Activated CD8-positive, alpha-beta T cell treated with anti-CD3 and anti-CD28 coated beads for 36 hours (primary cell): ENCODE measurements around the gene SMYD2. TPM values are rescaled to one million over a fixed set of nuclear protein-coding genes. Genes with fewer than 3 reads are reported as not detected.

Source experiments
- ATAC-seq: fragments of 200-7000 bp; cut with Tn5 transposase; one replicate; pipeline ENCODE4 v1.10.0; 2021; ENCODE audit warnings: mild to moderate bottlenecking, moderate library complexity
- CTCF ChIA-PET: fragments of 350-600 bp; sonication (Branson Sonifier 250); formaldehyde crosslinking; loops from one replicate; lab custom pipeline; 2021; ENCODE audit warnings: antibody characterized with exemption; lab: Charles Lee
- POLR2A ChIA-PET: fragments of 350-600 bp; sonication (Branson Sonifier 250); formaldehyde crosslinking; loops from one replicate; lab custom pipeline; 2021; ENCODE audit warnings: antibody characterized with exemption; lab: Charles Lee
- DNase-seq: peaks from one replicate; pipeline ENCODE4 v3.0.0-alpha.2; 2020
- H3K27ac Mint-ChIP-seq: one replicate; pipeline ENCODE4 v1.8.0; 2021; ENCODE audit warnings: mild to moderate bottlenecking, mixed read lengths
- H3K27me3 Mint-ChIP-seq: one replicate; pipeline ENCODE4 v1.8.0; 2021; ENCODE audit warnings: mixed read lengths
- H3K36me3 Mint-ChIP-seq: one replicate; pipeline ENCODE4 v1.8.0; 2021; ENCODE audit warnings: low read depth, mixed read lengths
- H3K4me1 Mint-ChIP-seq: one replicate; pipeline ENCODE4 v1.8.0; 2021; ENCODE audit warnings: low read depth, mixed read lengths
- H3K4me3 Mint-ChIP-seq: one replicate; pipeline ENCODE4 v1.8.0; 2021; ENCODE audit warnings: mild to moderate bottlenecking, moderate library complexity, mixed read lengths
- H3K9me3 Mint-ChIP-seq: one replicate; pipeline ENCODE4 v1.8.0; 2021; ENCODE audit warnings: mixed read lengths
- intact Hi-C: fragments of 100-400 bp; cut with micrococcal nuclease; formaldehyde crosslinking; loops from one replicate; pipeline ENCODE4 v1.10.0; 2022
- total RNA-seq, 2 experiments: library from RNA; stranded (reverse); gene quantifications; one replicate each; pipeline ENCODE4 v1.2.3, GENCODE V29; 2021
- TF ChIP-seq, protein P1 (sequence below): fragments of 200-600 bp; IDR thresholded peaks from one replicate; pipeline ENCODE4 v1.8.0; 2022; ENCODE audit warnings: antibody characterized with exemption, mild to moderate bottlenecking

SMYD2 gene
- total RNA-seq, 2 experiments from 2014 or later = 37.4 to 40.6 TPM

DNA sequence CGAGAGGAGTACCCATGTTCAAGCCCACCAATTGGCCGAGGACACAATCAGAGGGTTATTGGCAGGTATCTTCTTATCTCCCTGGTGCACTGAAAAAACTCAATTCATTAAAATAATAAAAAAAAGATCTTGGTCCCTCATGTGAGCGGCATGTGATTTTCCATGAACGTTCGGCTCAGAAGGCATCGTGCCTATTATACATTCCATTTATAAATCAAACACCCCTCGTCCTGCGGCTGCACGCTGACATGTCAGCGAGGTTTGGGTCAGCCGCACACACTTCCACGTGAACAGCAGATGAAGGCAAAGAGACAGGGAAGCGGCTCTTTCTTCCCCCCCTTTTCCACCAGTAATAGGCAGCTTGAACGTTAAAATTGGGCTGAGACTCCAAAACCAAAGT, 31.3 kb upstream of the SMYD2 start:
- Mint-ChIP-seq H3K27me3 (peaks cover 15% of the 10 kb centered on the region), H3K27ac (no peak overlapping the region), H3K36me3 (no peaks in the 10 kb centered on the region), H3K4me3 (no peak overlapping the region), H3K9me3 (no peaks in the 10 kb centered on the region), H3K4me1 (no peaks in the 10 kb centered on the region)
- CTCF ChIA-PET = interaction anchor here (1.5 to 1.7 kb wide), 2 partner anchors 11 to 83 kb away, joined by 4 to 5 read pairs; no protein-coding TSS in a partner anchor
- TF ChIP-seq, protein P1, sequence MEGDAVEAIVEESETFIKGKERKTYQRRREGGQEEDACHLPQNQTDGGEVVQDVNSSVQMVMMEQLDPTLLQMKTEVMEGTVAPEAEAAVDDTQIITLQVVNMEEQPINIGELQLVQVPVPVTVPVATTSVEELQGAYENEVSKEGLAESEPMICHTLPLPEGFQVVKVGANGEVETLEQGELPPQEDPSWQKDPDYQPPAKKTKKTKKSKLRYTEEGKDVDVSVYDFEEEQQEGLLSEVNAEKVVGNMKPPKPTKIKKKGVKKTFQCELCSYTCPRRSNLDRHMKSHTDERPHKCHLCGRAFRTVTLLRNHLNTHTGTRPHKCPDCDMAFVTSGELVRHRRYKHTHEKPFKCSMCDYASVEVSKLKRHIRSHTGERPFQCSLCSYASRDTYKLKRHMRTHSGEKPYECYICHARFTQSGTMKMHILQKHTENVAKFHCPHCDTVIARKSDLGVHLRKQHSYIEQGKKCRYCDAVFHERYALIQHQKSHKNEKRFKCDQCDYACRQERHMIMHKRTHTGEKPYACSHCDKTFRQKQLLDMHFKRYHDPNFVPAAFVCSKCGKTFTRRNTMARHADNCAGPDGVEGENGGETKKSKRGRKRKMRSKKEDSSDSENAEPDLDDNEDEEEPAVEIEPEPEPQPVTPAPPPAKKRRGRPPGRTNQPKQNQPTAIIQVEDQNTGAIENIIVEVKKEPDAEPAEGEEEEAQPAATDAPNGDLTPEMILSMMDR = no peak
- POLR2A ChIA-PET = no interaction called here
- DNase-seq = no peak
- intact Hi-C loops = no loop called here
- ATAC-seq = no peak

DNA sequence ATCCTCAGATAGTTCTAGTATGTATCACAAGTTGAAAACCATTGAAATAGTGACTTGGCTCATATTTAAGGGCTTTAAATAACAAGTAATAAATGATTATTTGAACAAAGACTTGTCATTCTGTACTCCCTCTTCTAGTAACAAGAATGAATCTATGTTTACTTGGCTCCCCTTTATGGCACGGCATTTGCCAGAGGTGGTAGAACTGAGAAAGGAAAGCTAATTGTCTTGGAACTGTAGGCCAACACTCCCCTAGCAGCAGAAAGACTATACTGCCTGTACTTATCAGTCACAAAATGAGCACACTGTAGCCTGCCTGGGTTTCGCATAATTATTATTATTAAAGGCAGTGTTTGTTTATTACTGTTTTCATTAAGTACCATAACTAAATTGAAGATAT, 29.6 kb upstream of the SMYD2 start:
- no peaks in the 10 kb centered on the region for H3K36me3 Mint-ChIP-seq
- DNase-seq = no peak
- ATAC-seq = no peak
- TF ChIP-seq, protein P1 = no peak
- H3K27ac Mint-ChIP-seq = no peak overlapping the region
- H3K9me3 Mint-ChIP-seq = no peaks in the 10 kb centered on the region
- H3K4me3 Mint-ChIP-seq = no peak overlapping the region
- CTCF ChIA-PET = interaction anchor here (1.2 to 2.2 kb wide), 3 partner anchors 10 to 81 kb away, joined by 4 to 21 read pairs (median 11); no protein-coding TSS in a partner anchor
- POLR2A ChIA-PET = no interaction called here
- intact Hi-C loops = no loop called here
- no peaks in the 10 kb centered on the region for H3K4me1 Mint-ChIP-seq
- H3K27me3 Mint-ChIP-seq = peaks cover 16% of the 10 kb centered on the region

DNA sequence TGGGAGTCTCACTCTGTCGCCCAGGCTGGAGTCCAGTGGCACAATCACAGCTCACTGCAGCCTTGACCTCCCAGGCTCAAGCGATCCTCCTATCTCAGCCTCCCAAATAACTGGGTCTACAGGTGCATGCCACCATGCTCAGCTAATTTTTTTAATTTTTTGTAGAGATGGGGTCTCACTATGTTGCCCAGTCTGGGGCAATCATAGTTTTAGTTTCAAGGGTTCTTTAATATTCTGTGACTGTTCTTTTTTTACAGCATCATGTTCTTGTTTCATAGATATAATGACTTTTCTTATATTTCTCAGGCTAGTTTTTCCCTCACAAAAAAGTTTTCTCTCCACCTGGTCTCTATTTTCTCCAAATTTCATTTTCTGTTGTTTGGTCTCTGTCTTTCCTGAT, 25.4 kb upstream of the SMYD2 start:
- no peaks in the 10 kb centered on the region for H3K36me3 Mint-ChIP-seq
- POLR2A ChIA-PET = no interaction called here
- peaks cover 23% of the 10 kb centered on the region for H3K27me3 Mint-ChIP-seq
- peaks cover 8% of the 10 kb centered on the region for H3K4me1 Mint-ChIP-seq
- CTCF ChIA-PET = interaction anchor here (10.1 kb wide), 1 partner anchor 75 kb away, joined by 505 read pairs; no protein-coding TSS in a partner anchor
- ATAC-seq (no peak), DNase-seq (no peak)
- no peak overlapping the region for H3K4me3 Mint-ChIP-seq
- H3K9me3 Mint-ChIP-seq = no peaks in the 10 kb centered on the region
- H3K27ac Mint-ChIP-seq = no peak overlapping the region
- TF ChIP-seq, protein P1 = no peak
- intact Hi-C loops = no loop called here

DNA sequence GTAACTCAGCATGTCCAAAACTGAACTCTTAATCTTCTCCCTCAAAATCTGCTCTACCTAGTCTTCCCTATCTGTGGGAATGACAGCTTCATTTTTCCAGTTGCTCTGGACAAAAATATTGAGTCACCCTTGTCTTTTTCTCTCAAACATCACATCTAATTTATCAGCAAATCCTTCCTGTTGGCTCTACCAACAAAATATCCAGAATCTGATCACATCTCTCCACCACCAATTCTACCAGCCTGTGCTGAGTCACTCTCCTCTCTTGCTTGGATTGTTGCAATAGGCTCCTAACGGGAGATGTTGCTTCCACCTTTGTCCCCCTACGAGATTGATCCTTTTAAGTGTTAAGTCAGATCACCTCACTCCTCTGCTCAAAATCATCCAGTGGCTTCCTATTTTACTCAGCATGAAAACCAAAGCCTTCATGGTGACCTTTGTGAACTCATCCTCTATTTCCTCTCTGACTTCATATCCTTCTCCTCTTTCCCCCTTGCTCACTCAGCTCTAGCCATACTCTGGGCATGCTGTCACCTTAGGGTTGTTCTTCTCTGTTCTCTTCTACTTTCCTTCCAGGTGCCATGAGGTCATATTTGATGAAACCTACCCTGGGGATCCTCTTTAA, 21.5 kb upstream of the SMYD2 start:
- TF ChIP-seq, protein P1 = no peak
- peaks cover 10% of the 10 kb centered on the region for H3K4me1 Mint-ChIP-seq
- CTCF ChIA-PET = interaction anchor here (1.7 to 10.1 kb wide), 5 partner anchors 18 to 71 kb away, joined by 6 to 505 read pairs (median 18); partner anchors contain the start of gene SMYD2
- peaks cover 46% of the 10 kb centered on the region for H3K27me3 Mint-ChIP-seq
- H3K4me3 Mint-ChIP-seq = no peak overlapping the region
- ATAC-seq (peak; percentile 67), DNase-seq (no peak)
- POLR2A ChIA-PET = no interaction called here
- no peak overlapping the region for H3K27ac Mint-ChIP-seq
- H3K36me3 Mint-ChIP-seq = no peaks in the 10 kb centered on the region
- no peaks in the 10 kb centered on the region for H3K9me3 Mint-ChIP-seq
- intact Hi-C loops = no loop called here

DNA sequence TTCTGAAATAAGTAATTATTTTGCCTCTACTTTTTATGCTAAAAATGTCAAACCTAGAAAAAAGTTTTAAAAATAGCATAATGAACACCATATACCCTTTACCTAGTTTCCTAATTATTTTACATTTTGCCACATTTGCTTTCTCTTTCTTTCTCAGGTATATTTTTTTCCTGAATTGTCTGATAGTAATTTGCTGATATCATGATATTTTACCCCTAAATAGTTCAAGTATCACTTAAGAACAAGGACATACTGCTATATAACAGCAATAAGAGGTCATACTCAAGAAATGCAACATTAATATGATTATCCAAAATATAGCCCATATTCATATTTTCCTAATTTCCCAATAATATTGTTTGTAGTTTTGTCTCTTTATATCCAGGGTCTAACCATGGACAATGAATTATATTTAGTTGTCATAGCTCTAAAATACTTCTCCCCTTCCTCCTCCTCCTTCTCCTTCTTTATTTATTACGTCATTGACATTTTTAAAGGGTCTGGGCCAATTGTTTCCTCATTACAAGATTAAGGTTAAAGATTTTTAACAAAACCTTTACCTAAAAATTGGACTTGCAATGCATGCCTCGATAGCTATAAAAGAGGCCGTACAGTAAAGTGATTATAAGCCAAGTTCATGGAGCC, 20.3 kb upstream of the SMYD2 start:
- Mint-ChIP-seq H3K4me1 (peaks cover 10% of the 10 kb centered on the region), H3K4me3 (no peak overlapping the region), H3K27me3 (peaks cover 45% of the 10 kb centered on the region), H3K36me3 (no peaks in the 10 kb centered on the region), H3K9me3 (no peaks in the 10 kb centered on the region), H3K27ac (no peak overlapping the region)
- ChIA-PET POLR2A (interaction anchor here (0.6 to 1.4 kb wide), 2 partner anchors 60 to 68 kb away, joined by 3 to 5 read pairs; no protein-coding TSS in a partner anchor), CTCF (interaction anchor here (0.6 to 10.1 kb wide), 52 partner anchors 8 to 887 kb away, joined by 3 to 505 read pairs (median 5); partner anchors contain the start of gene SMYD2)
- intact Hi-C loops = loop anchor here (1.0 kb wide), 1 partner anchor 68 kb away; no protein-coding TSS in a partner anchor
- ATAC-seq = no peak
- DNase-seq = no peak
- TF ChIP-seq, protein P1 = no peak
